H1 (cell line): Measurements from ENCODE around the gene LCN15. TPM values are rescaled to one million over a fixed set of nuclear protein-coding genes. Genes with fewer than 3 reads are reported as not detected.
A peak's percentile ranks its signal among the peaks of the same experiment; 100 is the strongest.
"Not testable (repeated sequence)": the region's sequence is repeated elsewhere in the genome, so short reads cannot be mapped to it uniquely, and the experiment has no call there.

Source experiments
- CTCF ChIA-PET: fragments of 300-600 bp; sonication (Branson Sonifier 250); formaldehyde crosslinking; loops from one replicate; lab custom pipeline; 2021; ENCODE audit not compliant: partially characterized antibody; lab: Charles Lee
- POLR2A ChIA-PET: fragments of 300-600 bp; sonication (Branson Sonifier 250); formaldehyde crosslinking; loops from one replicate; lab custom pipeline; 2021; ENCODE audit warnings: inconsistent platforms; ENCODE audit not compliant: partially characterized antibody; lab: Charles Lee
- DNase-seq, 2 experiments: peaks; one replicate each; pipeline versions ENCODE4 v3.0.0 to v3.0.0-alpha.2; 2010 to 2022; ENCODE audit warnings: low spot score in 2 of 2, low read depth in 1 of 2, mixed read lengths in 1 of 2
- FAIRE-seq: peaks from 2 replicates; lab custom pipeline; 2011; peaks lifted over from hg19 to GRCh38; lab: Jason Lieb, UNC
- H2AFZ ChIP-seq: 2 replicates; pipeline ENCODE4 v1.8.1; 2012; ENCODE audit warnings: low read length, inconsistent platforms
- H2AK5ac ChIP-seq: 2 replicates; pipeline ENCODE4 v1.6.1; 2013; ENCODE audit warnings: low read depth, low read length
- H2BK120ac ChIP-seq: replicated peaks from 2 replicates; pipeline ENCODE3; 2013; ENCODE audit warnings: low read depth, low read length, inconsistent platforms
- H2BK12ac ChIP-seq: 2 replicates; pipeline ENCODE4 v1.6.1; 2013; ENCODE audit warnings: low read depth, low read length
- H2BK15ac ChIP-seq: 2 replicates; pipeline ENCODE4 v1.6.1; 2013; ENCODE audit warnings: low read length
- H2BK20ac ChIP-seq: 2 replicates; pipeline ENCODE4 v1.6.1; 2013; ENCODE audit warnings: low read length
- H2BK5ac ChIP-seq: 2 replicates; pipeline ENCODE4 v1.6.1; 2013; ENCODE audit warnings: low read depth, low read length
- H3K14ac ChIP-seq: 2 replicates; pipeline ENCODE4 v1.6.1; 2013; ENCODE audit warnings: inconsistent platforms; ENCODE audit not compliant: insufficient read length
- H3K18ac ChIP-seq: 2 replicates; pipeline ENCODE4 v1.6.1; 2013; ENCODE audit warnings: low read length; ENCODE audit errors: extremely low read depth
- H3K23ac ChIP-seq: 2 replicates; pipeline ENCODE4 v1.6.1; 2013; ENCODE audit warnings: inconsistent platforms; ENCODE audit not compliant: insufficient read length
- H3K23me2 ChIP-seq: 2 replicates; pipeline ENCODE4 v1.6.1; 2013; ENCODE audit warnings: low read depth, low read length
- H3K27ac ChIP-seq: 2 replicates; pipeline ENCODE4 v1.6.1; 2011; ENCODE audit warnings: low read depth, low read length, inconsistent platforms
- H3K27me3 ChIP-seq, 4 experiments: replicated peaks in 1 of 4; 1 replicate in 1 of 4; 2 replicates in 3 of 4; pipeline versions ENCODE4 v1.6.1 to v1.8.1; 2011 to 2013; ENCODE audit warnings: low read length in 3 of 4, mild to moderate bottlenecking in 3 of 4, inconsistent platforms in 2 of 4, mixed read lengths in 2 of 4, moderate library complexity in 1 of 4; ENCODE audit not compliant: control insufficient read depth in 3 of 4, insufficient read depth in 3 of 4; ENCODE audit errors: extremely low read depth in 1 of 4
- H3K36me3 ChIP-seq, 4 experiments: 2 replicates each; pipeline versions ENCODE4 v1.6.1 to v1.8.1; 2011 to 2013; ENCODE audit warnings: mild to moderate bottlenecking in 4 of 4, low read length in 3 of 4, moderate library complexity in 2 of 4, control low read depth in 1 of 4, inconsistent platforms in 1 of 4; ENCODE audit not compliant: insufficient read depth in 4 of 4, control insufficient read depth in 2 of 4
- H3K4ac ChIP-seq: replicated peaks from 2 replicates; pipeline ENCODE3; 2013; ENCODE audit warnings: low read length, low read depth, mixed read lengths, inconsistent platforms; ENCODE audit not compliant: insufficient read length
- H3K4me1 ChIP-seq, 4 experiments: replicated peaks in 1 of 4; 1 replicate in 1 of 4; 2 replicates in 3 of 4; pipeline versions ENCODE4 v1.6.1 to v1.8.1; 2011 to 2013; ENCODE audit warnings: low read length in 3 of 4, inconsistent platforms in 2 of 4, mixed read lengths in 1 of 4; ENCODE audit not compliant: insufficient read depth in 4 of 4, control insufficient read depth in 3 of 4
- H3K4me2 ChIP-seq, 2 experiments: 2 replicates each; pipeline versions ENCODE4 v1.6.1 to v1.8.1; 2011 to 2013; ENCODE audit warnings: low read depth in 2 of 2, low read length in 2 of 2, control low read depth in 1 of 2, inconsistent platforms in 1 of 2, mild to moderate bottlenecking in 1 of 2; ENCODE audit not compliant: insufficient read depth in 1 of 2
- H3K4me3 ChIP-seq, 4 experiments: fragments of 200-600, 300-600 bp in 1 of 4; sonication (generic), shearing (Covaris generic), sonication (Bioruptor Twin) in 1 of 4; 2 replicates each; pipeline versions ENCODE4 v1.5.1 to v1.8.1; 2011 to 2016; ENCODE audit warnings: low read length in 4 of 4, low read depth in 3 of 4, control low read depth in 2 of 4, inconsistent platforms in 2 of 4, mild to moderate bottlenecking in 2 of 4, mixed read lengths in 1 of 4, moderate library complexity in 1 of 4; ENCODE audit not compliant: insufficient read depth in 2 of 4; ENCODE audit errors: extremely low read depth in 1 of 4
- H3K56ac ChIP-seq: replicated peaks from 2 replicates; pipeline ENCODE3; 2013; ENCODE audit warnings: low read depth, mild to moderate bottlenecking, mixed read lengths, low read length, inconsistent platforms; ENCODE audit not compliant: insufficient read length
- H3K79me1 ChIP-seq: 2 replicates; pipeline ENCODE4 v1.6.1; 2013; ENCODE audit warnings: low read depth, low read length, control low read depth
- H3K79me2 ChIP-seq, 2 experiments: 2 replicates each; pipeline versions ENCODE4 v1.6.1 to v1.8.1; 2012 to 2013; ENCODE audit warnings: low read length in 2 of 2, mild to moderate bottlenecking in 2 of 2, inconsistent platforms in 1 of 2; ENCODE audit not compliant: insufficient read depth in 2 of 2, control insufficient read depth in 1 of 2
- H3K9ac ChIP-seq, 4 experiments: replicated peaks in 1 of 4; 1 replicate in 1 of 4; 2 replicates in 3 of 4; pipeline versions ENCODE4 v1.6.1 to v1.8.1; 2011 to 2013; ENCODE audit warnings: low read depth in 3 of 4, low read length in 3 of 4, control low read depth in 2 of 4, mild to moderate bottlenecking in 2 of 4, moderate library complexity in 2 of 4, inconsistent platforms in 1 of 4; ENCODE audit errors: extremely low read depth in 1 of 4
- H3K9me3 ChIP-seq, 2 experiments: 2 replicates each; pipeline versions ENCODE4 v1.6.1 to v1.8.1; 2012 to 2013; ENCODE audit warnings: mild to moderate bottlenecking in 2 of 2, moderate library complexity in 2 of 2, control low read depth in 1 of 2, inconsistent platforms in 1 of 2, low read depth in 1 of 2, low read length in 1 of 2, mixed read lengths in 1 of 2; ENCODE audit not compliant: insufficient read depth in 2 of 2
- H4K20me1 ChIP-seq, 2 experiments: replicated peaks in 1 of 2; 2 replicates each; pipeline versions ENCODE3 to v1.8.1; 2011 to 2013; ENCODE audit warnings: inconsistent platforms in 2 of 2, low read length in 2 of 2, mild to moderate bottlenecking in 1 of 2; ENCODE audit not compliant: insufficient read depth in 2 of 2, control insufficient read depth in 1 of 2
- H4K5ac ChIP-seq: 2 replicates; pipeline ENCODE4 v1.6.1; 2013; ENCODE audit warnings: low read length, low read depth, mixed read lengths, inconsistent platforms; ENCODE audit not compliant: insufficient read length
- H4K8ac ChIP-seq: 2 replicates; pipeline ENCODE4 v1.8.0; 2013; ENCODE audit warnings: mild to moderate bottlenecking, moderate library complexity, low read length, inconsistent platforms; ENCODE audit not compliant: insufficient read depth; ENCODE audit errors: extremely low read depth
- H4K91ac ChIP-seq: replicated peaks from 2 replicates; pipeline ENCODE3; 2013; ENCODE audit warnings: low read length, mixed read lengths, inconsistent platforms; ENCODE audit not compliant: insufficient read length
- HDAC2 ChIP-seq, 2 experiments: fragments of 300-600 bp in 1 of 2; sonication (generic) in 1 of 2; IDR thresholded peaks; 2 replicates each; pipeline ENCODE4 v1.6.1; 2011 to 2012; ENCODE audit warnings: low read depth in 2 of 2, low read length in 2 of 2, mild to moderate bottlenecking in 2 of 2, moderate library complexity in 2 of 2, borderline replicate concordance in 1 of 2, inconsistent platforms in 1 of 2
- KDM1A ChIP-seq: fragments of 200-600, 300-600 bp; sonication (generic); IDR thresholded peaks from 2 replicates; pipeline ENCODE4 v1.7.1; 2016; ENCODE audit warnings: mild to moderate bottlenecking, low read length, borderline replicate concordance
- WGBS, 2 experiments: shearing (Covaris generic) in 1 of 2; methylation state at CpG; one replicate each; pipeline versions ENCODE4 v1.1.6 to v1.1.7; 2013 to 2015; ENCODE audit warnings: low lambda C conversion rate in 2 of 2, mixed read lengths in 2 of 2, inconsistent platforms in 1 of 2, low coverage in 1 of 2, missing lambda C conversion rate in 1 of 2; ENCODE audit not compliant: insufficient replicate concordance in 2 of 2, insufficient coverage in 1 of 2, insufficient read length in 1 of 2; ENCODE audit errors: extremely low coverage in 1 of 2, missing lambda C conversion rate in 1 of 2; 5-methylcytosine and 5-hydroxymethylcytosine counted together
- polyA plus RNA-seq, 7 experiments: library from polyadenylated mRNA; depleted of rRNA in 3 of 7; stranded (reverse) in 5 of 7; unstranded in 2 of 7; fragments of >200 nt in 5 of 7; fragments of 200-250 nt in 2 of 7; gene quantifications; 1 replicate in 5 of 7; 2 replicates in 1 of 7; 4 replicates in 1 of 7; pipeline versions ENCODE4 v1.2.1 to v1.2.3, GENCODE V29; 2011 to 2013; ENCODE audit warnings: missing spikeins in 2 of 7, mixed read lengths in 2 of 7
- total RNA-seq: library from RNA; stranded (reverse); fragmentation: NEBNext Ultra II Directional; extraction: Animal tissue kit (Norgen Biotek cat#: 25700); gene quantifications from 2 replicates; pipeline ENCODE4 v1.2.1, GENCODE V29; 2021

The LCN15 gene
- total and polyA plus RNA-seq, 2 of the 8 experiments (the other 6 are each of a cell fraction or from before 2014, with no cell fraction given): 0.08 to 0.47 TPM

DNA sequence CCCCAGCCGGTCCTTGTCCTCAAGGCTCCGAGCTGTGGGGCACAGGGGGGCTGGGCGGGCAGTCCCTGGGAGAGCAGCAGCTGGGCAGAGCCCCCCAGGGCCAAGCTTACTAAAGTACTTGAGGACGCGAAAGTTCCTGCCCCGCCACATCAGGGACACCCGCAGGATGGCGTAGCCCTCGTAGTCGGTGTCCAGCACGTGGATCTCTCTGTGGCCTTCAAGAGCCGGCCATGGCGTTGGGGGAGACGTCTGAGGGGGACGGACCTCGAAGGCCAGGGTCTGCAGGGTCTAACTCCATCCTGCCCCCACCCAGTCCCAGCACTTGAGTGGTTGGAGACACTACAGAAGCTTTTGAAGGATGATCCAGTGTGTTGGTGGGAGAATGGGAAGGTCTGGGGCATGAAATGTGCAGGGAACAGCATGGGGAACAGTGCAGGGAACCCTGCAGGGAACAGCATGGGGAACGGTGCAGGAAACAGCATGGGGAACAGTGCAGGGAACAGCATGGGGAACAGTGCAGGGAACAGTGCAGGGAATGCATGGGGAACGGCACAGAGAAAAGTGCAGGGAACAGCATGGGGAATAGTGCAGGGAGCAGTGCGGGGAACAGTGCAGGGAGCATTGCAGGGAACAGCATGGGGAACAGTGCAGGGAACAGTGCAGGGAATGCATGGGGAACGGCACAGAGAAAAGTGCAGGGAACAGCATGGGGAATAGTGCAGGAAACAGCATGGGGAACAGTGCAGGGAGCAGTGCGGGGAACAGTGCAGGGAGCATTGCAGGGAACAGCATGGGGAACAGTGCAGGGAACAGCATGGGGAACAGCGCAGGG is 8.8 kb downstream of the LCN15 start:
- H3K4ac ChIP-seq, H3K27ac ChIP-seq, H3K9ac ChIP-seq, H4K5ac ChIP-seq, FAIRE-seq, H3K18ac ChIP-seq, H2AK5ac ChIP-seq, H2BK20ac ChIP-seq, H2BK15ac ChIP-seq, H3K79me2 ChIP-seq, H3K23ac ChIP-seq, H2BK12ac ChIP-seq, H2BK5ac ChIP-seq, H3K56ac ChIP-seq: not testable (repeated sequence)
- TF ChIP-seq HDAC2 (IDR thresholded peaks at IDR 0.05; ENCODE audit: borderline replicate concordance in 1 of 2, low read depth in 2 of 2, low read length in 2 of 2): peak in 1 of 2 experiments; percentile 97; a peak in 2 of 4 replicates
- TF ChIP-seq KDM1A: peak; percentile 98
- TF ChIP-seq, all 59 proteins: peak for 2; not testable (repeated sequence) for 57
- H3K36me3 ChIP-seq, H3K14ac ChIP-seq, H3K4me3 ChIP-seq, H3K4me1 ChIP-seq, H3K23me2 ChIP-seq, H3K79me1 ChIP-seq, H2BK120ac ChIP-seq, H2AFZ ChIP-seq, H3K4me2 ChIP-seq, H4K20me1 ChIP-seq, H4K91ac ChIP-seq, H3K27me3 ChIP-seq: not testable (repeated sequence)
- ChIA-PET CTCF (interaction anchor here (0.8 to 1.7 kb wide), 6 partner anchors 11 to 86 kb away, joined by 3 to 8 read pairs (median 4); partner anchors contain the start of gene AJM1), POLR2A (interaction anchor here (0.9 to 3.0 kb wide), 3 partner anchors 26 to 28 kb away, joined by 3 to 26 read pairs (median 13); no protein-coding TSS in a partner anchor)
- H3K9me3 ChIP-seq: peaks cover 3 to 12% of the 10 kb centered on the region in 2 experiments; a peak in 1 of 4 replicates
- 92% methylated on average over 21 of the region's 22 CpGs; no CpG with 5 or more reads in 1 of the 2 experiments for WGBS, 2 experiments
- DNase-seq: peak in 1 of 2 experiments; percentile 55
- peak overlapping the region; percentile 51; the same call in 1 of the 2 replicates for H4K8ac ChIP-seq
